Caco-2 (cell line): ENCODE data around the gene FIBP. TPM values are rescaled to one million over a fixed set of nuclear protein-coding genes. Genes with fewer than 3 reads are reported as not detected.

Experiments
- BruUV-seq: library from RNA; stranded (reverse); fragments of 400-500 nt; replicated peaks from 2 replicates; lab custom pipeline; 2021; lab: Mats Ljungman, UMichigan
- CTCF ChIA-PET: fragments of 300-600 bp; sonication (Branson Sonifier 250); formaldehyde crosslinking; loops from one replicate; lab custom pipeline; 2022; ENCODE audit warnings: antibody characterized with exemption; lab: Charles Lee
- POLR2A ChIA-PET: fragments of 300-600 bp; sonication (Branson Sonifier 250); formaldehyde crosslinking; loops from one replicate; lab custom pipeline; 2022; ENCODE audit warnings: antibody characterized with exemption; lab: Charles Lee
- DNase-seq, 2 experiments: peaks; one replicate each; pipeline versions ENCODE4 v3.0.0 to v3.0.0-alpha.2; 2020 to 2022
- H3K27me3 ChIP-seq: replicated peaks from 2 replicates; pipeline ENCODE4 v1.6.0; 2011; ENCODE audit warnings: low read length; ENCODE audit not compliant: control insufficient read depth, insufficient read depth
- H3K36me3 ChIP-seq: 2 replicates; pipeline ENCODE4 v1.5.1; 2011; ENCODE audit warnings: low read length; ENCODE audit not compliant: control insufficient read depth, insufficient read depth
- H3K4me1 ChIP-seq: fragments of 250-450 bp; sonication (Bioruptor Pico); 2 replicates; pipeline ENCODE4 v1.5.1; 2020; ENCODE audit warnings: mild to moderate bottlenecking
- H3K4me3 ChIP-seq: 2 replicates; pipeline ENCODE4 v1.5.1; 2011; ENCODE audit warnings: low read depth, mild to moderate bottlenecking, control low read depth, low read length
- H3K9me3 ChIP-seq: fragments of 250-450 bp; sonication (Bioruptor Pico); 2 replicates; pipeline ENCODE4 v1.5.1; 2020; ENCODE audit warnings: mild to moderate bottlenecking, moderate library complexity
- H3K27ac Mint-ChIP-seq: one replicate; pipeline ENCODE4 v1.8.0; 2022; ENCODE audit warnings: mixed read lengths; ENCODE audit not compliant: unreplicated experiment
- H3K27me3 Mint-ChIP-seq: one replicate; pipeline ENCODE4 v1.8.0; 2022; ENCODE audit warnings: mixed read lengths; ENCODE audit not compliant: insufficient read depth, unreplicated experiment
- H3K36me3 Mint-ChIP-seq: one replicate; pipeline ENCODE4 v1.8.0; 2022; ENCODE audit warnings: mild to moderate bottlenecking, mixed read lengths; ENCODE audit not compliant: insufficient read depth, unreplicated experiment
- H3K4me1 Mint-ChIP-seq: one replicate; pipeline ENCODE4 v1.8.0; 2022; ENCODE audit warnings: low read depth, mixed read lengths; ENCODE audit not compliant: unreplicated experiment
- H3K4me3 Mint-ChIP-seq: one replicate; pipeline ENCODE4 v1.8.0; 2022; ENCODE audit warnings: mild to moderate bottlenecking, moderate library complexity, mixed read lengths; ENCODE audit not compliant: unreplicated experiment
- H3K9me3 Mint-ChIP-seq: one replicate; pipeline ENCODE4 v1.8.0; 2022; ENCODE audit warnings: mixed read lengths; ENCODE audit not compliant: unreplicated experiment
- intact Hi-C: fragments of 100-400 bp; cut with micrococcal nuclease; formaldehyde crosslinking; loops from one replicate; pipeline ENCODE4 v1.10.0; 2022; ENCODE audit not compliant: unreplicated experiment
- total RNA-seq: library from RNA; stranded (reverse); gene quantifications from 2 replicates; pipeline ENCODE4 v1.2.3, GENCODE V29; 2022
- TF ChIP-seq, protein P1 (sequence below), 2 experiments: fragments of 200-600 bp in 1 of 2; IDR thresholded peaks; 1 replicate in 1 of 2; 2 replicates in 1 of 2; pipeline versions ENCODE4 v1.5.1 to v1.8.0; 2011 to 2022; ENCODE audit warnings: antibody characterized with exemption in 1 of 2, control low read depth in 1 of 2, inconsistent platforms in 1 of 2, low read depth in 1 of 2, low read length in 1 of 2, mild to moderate bottlenecking in 1 of 2, moderate library complexity in 1 of 2; ENCODE audit not compliant: insufficient read depth in 1 of 2, severe bottlenecking in 1 of 2, unreplicated experiment in 1 of 2

Gene FIBP
- total RNA-seq, 1 experiment from 2014 or later, result 61.5 TPM

DNA sequence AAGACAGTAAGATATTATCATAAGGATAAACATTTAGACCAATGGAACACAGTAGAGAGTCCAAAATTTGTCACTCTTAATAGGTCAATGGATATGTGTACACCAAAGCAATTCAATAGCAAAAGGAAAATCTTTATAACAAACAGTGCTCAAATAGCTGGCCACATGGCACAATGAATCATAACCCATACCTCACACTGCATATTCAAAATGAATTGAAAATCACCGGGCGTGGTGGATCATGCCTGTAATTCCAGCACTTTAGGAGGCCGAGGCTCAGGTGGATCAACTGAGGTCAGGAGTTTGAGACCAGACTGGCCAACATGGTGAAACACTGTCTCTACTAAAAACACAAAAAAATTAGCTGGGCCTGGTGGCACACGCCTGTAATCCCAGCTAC, 46.1 kb downstream of the FIBP start:
- Mint-ChIP-seq H3K9me3 (no peaks in the 10 kb centered on the region), H3K4me1 (peaks cover 13% of the 10 kb centered on the region), H3K36me3 (peaks cover 15% of the 10 kb centered on the region), H3K4me3 (no peak overlapping the region), H3K27ac (no peak overlapping the region), H3K27me3 (no peaks in the 10 kb centered on the region)
- Histone ChIP-seq H3K4me1 (peaks cover 19% of the 10 kb centered on the region), H3K27me3 (no peaks in the 10 kb centered on the region), H3K36me3 (no peaks in the 10 kb centered on the region), H3K4me3 (no peak overlapping the region), H3K9me3 (0 out of 2 replicates have a peak, but pooled peaks cover 3% of the 10 kb centered on the region)
- ChIA-PET CTCF (no interaction called here), POLR2A (no interaction called here)
- DNase-seq, result no peak
- intact Hi-C loops, result no loop called here
- TF ChIP-seq, protein P1, sequence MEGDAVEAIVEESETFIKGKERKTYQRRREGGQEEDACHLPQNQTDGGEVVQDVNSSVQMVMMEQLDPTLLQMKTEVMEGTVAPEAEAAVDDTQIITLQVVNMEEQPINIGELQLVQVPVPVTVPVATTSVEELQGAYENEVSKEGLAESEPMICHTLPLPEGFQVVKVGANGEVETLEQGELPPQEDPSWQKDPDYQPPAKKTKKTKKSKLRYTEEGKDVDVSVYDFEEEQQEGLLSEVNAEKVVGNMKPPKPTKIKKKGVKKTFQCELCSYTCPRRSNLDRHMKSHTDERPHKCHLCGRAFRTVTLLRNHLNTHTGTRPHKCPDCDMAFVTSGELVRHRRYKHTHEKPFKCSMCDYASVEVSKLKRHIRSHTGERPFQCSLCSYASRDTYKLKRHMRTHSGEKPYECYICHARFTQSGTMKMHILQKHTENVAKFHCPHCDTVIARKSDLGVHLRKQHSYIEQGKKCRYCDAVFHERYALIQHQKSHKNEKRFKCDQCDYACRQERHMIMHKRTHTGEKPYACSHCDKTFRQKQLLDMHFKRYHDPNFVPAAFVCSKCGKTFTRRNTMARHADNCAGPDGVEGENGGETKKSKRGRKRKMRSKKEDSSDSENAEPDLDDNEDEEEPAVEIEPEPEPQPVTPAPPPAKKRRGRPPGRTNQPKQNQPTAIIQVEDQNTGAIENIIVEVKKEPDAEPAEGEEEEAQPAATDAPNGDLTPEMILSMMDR (IDR thresholded peaks at IDR 0.05; ENCODE audit: insufficient read depth in 1 of 2, low read depth in 1 of 2, low read length in 1 of 2, severe bottlenecking in 1 of 2, unreplicated experiment in 1 of 2), result no peak
- BruUV-seq, result no TSS peak

DNA sequence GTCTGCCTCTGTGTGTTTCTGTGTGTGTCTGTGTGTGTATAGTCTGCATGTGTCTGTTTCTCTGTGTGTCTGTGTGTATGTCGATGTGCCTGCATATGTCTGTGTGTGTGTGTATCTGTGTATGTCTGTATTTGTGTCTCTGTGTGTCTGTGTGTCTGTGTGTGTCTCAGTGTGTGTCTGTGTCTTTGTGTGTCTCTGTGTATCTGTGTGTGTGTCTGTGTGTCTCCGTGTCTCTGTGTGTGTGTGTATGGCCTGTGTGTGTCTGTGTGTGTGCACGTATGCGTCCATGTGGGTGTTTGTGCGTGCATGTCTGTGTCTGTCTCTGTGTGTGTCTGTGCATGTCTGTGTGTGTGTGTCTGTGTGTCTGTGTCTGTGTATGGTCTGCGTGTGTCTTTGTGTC, 54.1 kb downstream of the FIBP start:
- Histone ChIP-seq H3K27me3 (no peaks in the 10 kb centered on the region), H3K4me1 (no peaks in the 10 kb centered on the region), H3K4me3 (no peak overlapping the region), H3K36me3 (no peaks in the 10 kb centered on the region), H3K9me3 (0 out of 2 replicates have a peak, but pooled peaks cover 3% of the 10 kb centered on the region)
- peaks cover 3% of the 10 kb centered on the region for H3K27me3 Mint-ChIP-seq
- BruUV-seq, result no TSS peak
- DNase-seq, result no peak
- ChIA-PET POLR2A (no interaction called here), CTCF (no interaction called here)
- H3K9me3 Mint-ChIP-seq, result no peaks in the 10 kb centered on the region
- H3K4me3 Mint-ChIP-seq, result no peak overlapping the region
- H3K36me3 Mint-ChIP-seq, result no peaks in the 10 kb centered on the region
- intact Hi-C loops, result no loop called here
- no peaks in the 10 kb centered on the region for H3K4me1 Mint-ChIP-seq
- TF ChIP-seq, protein P1 (IDR thresholded peaks at IDR 0.05; ENCODE audit: insufficient read depth in 1 of 2, low read depth in 1 of 2, low read length in 1 of 2, severe bottlenecking in 1 of 2, unreplicated experiment in 1 of 2), result no peak
- no peak overlapping the region for H3K27ac Mint-ChIP-seq

Other genes with a start within 250 kb of the FIBP start
- 51.2 and 54.9 TPM in 2 replicates for gene RELA, start 225.6 kb downstream of the FIBP start, total RNA-seq
- 60.2 and 70.1 TPM in 2 replicates for gene KAT5, start 176.2 kb downstream of the FIBP start, total RNA-seq
- 66.7 and 76.4 TPM in 2 replicates for gene RNASEH2C, start 167.7 kb downstream of the FIBP start, total RNA-seq
- 18.2 and 19.3 TPM in 2 replicates for gene AP5B1, start 107.5 kb downstream of the FIBP start, total RNA-seq
- 19.5 and 21.2 TPM in 2 replicates for gene OVOL1, start 101.4 kb downstream of the FIBP start, total RNA-seq
- not detected in 2 replicates for gene SNX32, start 54.5 kb downstream of the FIBP start, total RNA-seq
- 960 and 1,056 TPM in 2 replicates for gene CFL1, start 30.3 kb downstream of the FIBP start, total RNA-seq
- gene MUS81, start 28.0 kb downstream of the FIBP start, total RNA-seq, result 74.1 and 74.6 TPM in 2 replicates
- 1.3 and 1.4 TPM in 2 replicates for gene EFEMP2, start 15.7 kb downstream of the FIBP start, total RNA-seq
- gene CTSW, start 8.6 kb downstream of the FIBP start, total RNA-seq, result not detected in 2 replicates
- gene CCDC85B, start 2.2 kb upstream of the FIBP start, total RNA-seq, result 13.3 and 14.7 TPM in 2 replicates
- gene FOSL1, start 11.9 kb upstream of the FIBP start, total RNA-seq, result 2.7 and 3.9 TPM in 2 replicates
- 19.7 and 20.1 TPM in 2 replicates for gene C11orf68, start 30.6 kb upstream of the FIBP start, total RNA-seq
- gene DRAP1, start 31.0 kb upstream of the FIBP start, total RNA-seq, result 91.0 and 93.1 TPM in 2 replicates
- gene TSGA10IP, start 57.0 kb upstream of the FIBP start, total RNA-seq, result 0.79 TPM in 1 of 2 replicates, not detected in the other
- gene SART1, start 73.3 kb upstream of the FIBP start, total RNA-seq, result 78.0 and 84.5 TPM in 2 replicates
- gene EIF1AD, start 113.7 kb upstream of the FIBP start, total RNA-seq, result 51.2 and 55.3 TPM in 2 replicates
- 295 and 300 TPM in 2 replicates for gene BANF1, start 114.0 kb upstream of the FIBP start, total RNA-seq
- gene CST6, start 123.5 kb upstream of the FIBP start, total RNA-seq, result not detected in 2 replicates
- not detected in 2 replicates for gene CATSPER1, start 138.0 kb upstream of the FIBP start, total RNA-seq
- gene GAL3ST3, start 160.7 kb upstream of the FIBP start, total RNA-seq, result not detected in 2 replicates
- gene SF3B2, start 163.9 kb upstream of the FIBP start, total RNA-seq, result 224 and 225 TPM in 2 replicates
- 82.2 and 95.2 TPM in 2 replicates for gene PACS1, start 181.8 kb upstream of the FIBP start, total RNA-seq